T-helper 17 cell (primary cell): ENCODE measurements around the gene NEO1. TPM values are rescaled to one million over a fixed set of nuclear protein-coding genes. Genes with fewer than 3 reads are reported as not detected.

Experiments
- ATAC-seq: fragments of 150-1000 bp; cut with Tn5 transposase; 2 replicates; pipeline ENCODE4 v1.10.0; 2021; ENCODE audit warnings: mild to moderate bottlenecking, moderate library complexity
- DNase-seq, 3 donors: peaks; one replicate each; pipeline versions ENCODE4 v3.0.0 to v3.0.0-alpha.2; 2020 to 2021
- H3K9me3 ChIP-seq: one replicate; pipeline ENCODE4 v1.7.0; 2013; ENCODE audit warnings: low read length, mild to moderate bottlenecking; ENCODE audit not compliant: control insufficient read depth, poor library complexity, severe bottlenecking
- H3K27ac Mint-ChIP-seq: one replicate; pipeline ENCODE4 v1.8.0; 2022; ENCODE audit warnings: mild to moderate bottlenecking, moderate library complexity, mixed read lengths
- H3K27me3 Mint-ChIP-seq: one replicate; pipeline ENCODE4 v1.8.0; 2022; ENCODE audit warnings: mixed read lengths
- H3K36me3 Mint-ChIP-seq: one replicate; pipeline ENCODE4 v1.8.0; 2022; ENCODE audit warnings: low read depth, mixed read lengths
- H3K4me1 Mint-ChIP-seq: one replicate; pipeline ENCODE4 v1.8.0; 2022; ENCODE audit warnings: mild to moderate bottlenecking, mixed read lengths
- H3K4me3 Mint-ChIP-seq: one replicate; pipeline ENCODE4 v1.8.0; 2022; ENCODE audit warnings: mild to moderate bottlenecking, moderate library complexity, mixed read lengths
- total RNA-seq, 4 donors: library from RNA in 2 of 4; stranded (reverse) in 2 of 4; gene quantifications; one replicate each; pipeline ENCODE4 v1.2.3 and lab custom pipeline; 2022 to 2026

Gene NEO1
- total RNA-seq, 2 donors from 2014 or later: 21.9 to 22.9 TPM

GRCh38 chr15:73019601-73020146 is 32.6 kb upstream of the NEO1 start:
- ATAC-seq: no peak
- no peak overlapping the region for H3K4me3 Mint-ChIP-seq
- H3K36me3 Mint-ChIP-seq: no peaks in the 10 kb centered on the region
- peaks cover 7% of the 10 kb centered on the region for H3K4me1 Mint-ChIP-seq
- DNase-seq: no peak
- peak overlapping the region; percentile 37 for H3K27ac Mint-ChIP-seq
- H3K9me3 ChIP-seq: no peaks in the 10 kb centered on the region
- H3K27me3 Mint-ChIP-seq: peaks cover 46% of the 10 kb centered on the region

GRCh38 chr15:73021139-73021621 is 31.1 kb upstream of the NEO1 start:
- Mint-ChIP-seq H3K27ac (no peak overlapping the region), H3K36me3 (no peaks in the 10 kb centered on the region), H3K4me1 (peaks cover 3% of the 10 kb centered on the region), H3K27me3 (peaks cover 51% of the 10 kb centered on the region), H3K4me3 (no peak overlapping the region)
- DNase-seq: no peak
- ATAC-seq: no peak
- no peaks in the 10 kb centered on the region for H3K9me3 ChIP-seq

DNA sequence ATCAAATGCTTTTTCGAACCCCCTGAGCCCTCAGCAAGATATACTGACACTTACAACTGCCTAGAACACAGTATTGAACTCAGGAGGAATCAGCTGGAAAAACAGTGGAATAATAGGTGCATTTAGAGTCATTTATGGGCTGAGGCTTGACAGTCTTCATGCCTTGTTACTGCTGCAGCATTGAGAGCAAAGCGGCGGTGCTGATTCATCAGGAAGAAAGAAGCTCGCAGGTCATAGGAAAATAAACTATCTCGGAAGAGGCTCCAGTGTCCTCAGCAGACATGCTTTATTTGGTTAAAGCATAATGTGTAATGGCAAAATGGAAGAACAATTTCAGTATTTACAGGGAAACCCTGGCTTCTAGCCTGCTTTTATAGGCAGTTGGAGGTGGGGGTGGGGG is 30.1 kb upstream of the NEO1 start:
- DNase-seq: no peak
- ATAC-seq: no peak
- H3K27ac Mint-ChIP-seq: no peak overlapping the region
- H3K27me3 Mint-ChIP-seq: peaks cover 59% of the 10 kb centered on the region
- H3K4me3 Mint-ChIP-seq: no peak overlapping the region
- H3K9me3 ChIP-seq: no peaks in the 10 kb centered on the region
- H3K4me1 Mint-ChIP-seq: peaks cover 3% of the 10 kb centered on the region
- H3K36me3 Mint-ChIP-seq: no peaks in the 10 kb centered on the region

- H3K36me3 Mint-ChIP-seq: no peaks in the 10 kb centered on the region
- H3K27ac Mint-ChIP-seq: no peak overlapping the region
- ATAC-seq (no peak), DNase-seq (no peak)
- H3K4me3 Mint-ChIP-seq: no peak overlapping the region
- peaks cover 68% of the 10 kb centered on the region for H3K27me3 Mint-ChIP-seq
- no peaks in the 10 kb centered on the region for H3K9me3 ChIP-seq
- H3K4me1 Mint-ChIP-seq: peaks cover 3% of the 10 kb centered on the region
These were observed 29.2 kb upstream of the NEO1 start for GRCh38 chr15:73023071-73023470.

GRCh38 chr15:73024168-73024567 is 28.1 kb upstream of the NEO1 start:
- peaks cover 3% of the 10 kb centered on the region for H3K4me1 Mint-ChIP-seq
- H3K4me3 Mint-ChIP-seq: no peak overlapping the region
- no peak for DNase-seq
- H3K27ac Mint-ChIP-seq: no peak overlapping the region
- H3K27me3 Mint-ChIP-seq: peaks cover 66% of the 10 kb centered on the region
- no peak for ATAC-seq
- H3K36me3 Mint-ChIP-seq: no peaks in the 10 kb centered on the region
- H3K9me3 ChIP-seq: no peaks in the 10 kb centered on the region

GRCh38 chr15:73026511-73027054 is 25.7 kb upstream of the NEO1 start:
- peaks cover 54% of the 10 kb centered on the region for H3K27me3 Mint-ChIP-seq
- H3K27ac Mint-ChIP-seq: no peak overlapping the region
- ATAC-seq (no peak), DNase-seq (no peak)
- H3K4me1 Mint-ChIP-seq: peaks cover 3% of the 10 kb centered on the region
- H3K4me3 Mint-ChIP-seq: no peak overlapping the region
- H3K9me3 ChIP-seq: no peaks in the 10 kb centered on the region
- no peaks in the 10 kb centered on the region for H3K36me3 Mint-ChIP-seq

DNA sequence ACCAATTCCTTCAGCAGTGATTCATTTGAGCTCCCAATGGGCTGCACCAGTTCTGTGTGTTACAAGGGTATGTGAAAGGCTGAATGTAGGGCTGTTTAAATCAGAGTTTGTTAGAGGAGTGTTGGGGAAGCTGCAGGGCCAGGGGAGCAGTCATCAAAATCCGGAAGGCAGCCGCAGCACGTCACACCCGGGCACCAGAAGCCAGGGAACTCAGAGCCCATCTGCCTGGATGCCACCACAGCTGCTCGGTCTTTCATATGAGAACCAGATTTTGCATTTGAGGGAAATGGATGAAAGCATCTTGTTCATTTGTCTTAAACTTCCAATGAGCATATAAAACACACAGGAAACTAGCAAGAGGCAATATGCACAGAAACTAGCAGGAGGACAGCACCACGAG is 24.2 kb upstream of the NEO1 start:
- Mint-ChIP-seq H3K36me3 (no peaks in the 10 kb centered on the region), H3K4me3 (no peak overlapping the region), H3K4me1 (no peaks in the 10 kb centered on the region), H3K27ac (no peak overlapping the region), H3K27me3 (peaks cover 48% of the 10 kb centered on the region)
- ATAC-seq (no peak), DNase-seq (no peak)
- H3K9me3 ChIP-seq: no peaks in the 10 kb centered on the region

DNA sequence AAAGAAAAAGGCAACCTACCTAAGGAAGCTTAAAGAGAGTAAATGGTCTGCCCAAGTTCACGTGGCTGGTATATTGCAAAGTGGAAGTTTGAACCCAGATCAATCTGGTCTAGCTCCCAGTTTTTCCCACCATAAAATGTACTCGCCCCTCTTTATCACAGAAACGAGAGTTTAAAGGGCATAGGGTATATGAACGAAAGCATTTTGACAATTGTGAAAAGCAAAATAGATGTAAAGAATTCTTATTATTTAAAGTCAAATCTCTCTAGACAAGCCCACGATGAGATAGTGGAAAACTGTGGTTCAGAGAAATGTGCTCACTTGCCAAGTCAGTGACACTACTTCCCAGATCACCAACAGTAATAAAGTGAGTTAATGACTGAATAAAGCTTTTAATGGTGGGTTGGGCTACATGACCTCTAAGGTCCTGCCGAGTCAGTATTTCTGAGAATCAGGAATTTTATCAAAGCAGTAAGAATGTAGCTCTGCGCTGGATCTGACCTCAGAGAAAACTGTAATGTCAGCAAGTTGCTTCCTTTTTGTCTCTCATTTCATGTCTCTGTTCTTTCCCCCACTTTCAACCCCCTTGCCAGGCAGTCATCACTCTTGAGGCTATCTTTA is 23.3 kb upstream of the NEO1 start:
- ATAC-seq (no peak), DNase-seq (no peak)
- H3K4me3 Mint-ChIP-seq: no peak overlapping the region
- no peak overlapping the region for H3K27ac Mint-ChIP-seq
- no peaks in the 10 kb centered on the region for H3K36me3 Mint-ChIP-seq
- no peaks in the 10 kb centered on the region for H3K4me1 Mint-ChIP-seq
- no peaks in the 10 kb centered on the region for H3K9me3 ChIP-seq
- H3K27me3 Mint-ChIP-seq: peaks cover 46% of the 10 kb centered on the region

DNA sequence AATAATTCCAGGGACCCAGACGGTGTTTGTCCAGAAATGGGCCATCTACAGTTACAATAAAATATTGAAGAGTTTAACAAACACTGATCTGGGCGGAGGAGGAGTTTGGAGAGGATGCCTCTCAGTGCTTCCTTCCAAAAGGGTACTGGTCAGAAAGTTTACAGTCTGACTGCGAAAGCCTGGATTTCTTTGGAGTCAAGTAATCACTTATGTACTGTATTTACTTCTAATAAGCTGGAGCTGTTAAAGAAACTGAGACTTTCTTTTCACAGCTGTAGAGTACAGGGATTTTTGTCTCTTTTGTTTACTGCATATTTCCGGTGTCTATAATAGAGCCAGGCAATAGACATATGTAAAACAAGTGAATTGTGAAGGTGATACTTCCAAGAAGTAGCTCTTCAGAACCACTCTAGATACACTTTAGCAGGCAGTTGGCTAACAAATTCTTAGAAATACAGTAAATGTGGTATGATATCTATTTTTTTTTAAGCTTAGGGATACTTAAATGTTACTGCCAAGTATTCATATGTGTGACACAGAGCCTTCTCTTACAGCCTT is 22.1 kb upstream of the NEO1 start:
- Mint-ChIP-seq H3K36me3 (no peaks in the 10 kb centered on the region), H3K27ac (no peak overlapping the region), H3K4me1 (no peaks in the 10 kb centered on the region), H3K4me3 (no peak overlapping the region), H3K27me3 (peaks cover 46% of the 10 kb centered on the region)
- DNase-seq (no peak), ATAC-seq (no peak)
- no peaks in the 10 kb centered on the region for H3K9me3 ChIP-seq

DNA sequence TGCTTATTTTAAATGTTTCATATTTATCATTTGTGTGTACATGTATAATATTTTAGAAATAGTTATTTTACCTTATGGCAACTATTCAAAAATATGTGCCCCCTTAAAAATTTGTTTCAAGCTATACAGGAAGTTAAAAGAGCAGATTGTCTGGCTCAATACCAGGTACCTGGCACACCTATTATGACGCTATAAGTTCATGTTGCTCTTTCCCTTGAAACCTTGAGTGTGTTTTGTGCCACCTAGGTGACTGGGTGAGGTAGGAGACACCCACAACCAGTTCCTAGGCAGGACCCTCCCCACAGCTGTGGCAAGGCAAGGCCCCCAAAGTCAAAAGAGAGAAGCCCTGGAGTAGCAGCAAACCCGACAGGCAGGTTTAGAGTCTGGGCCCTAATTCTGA is 20.6 kb upstream of the NEO1 start:
- ATAC-seq (no peak), DNase-seq (no peak)
- no peaks in the 10 kb centered on the region for H3K9me3 ChIP-seq
- Mint-ChIP-seq H3K4me3 (no peak overlapping the region), H3K27me3 (peaks cover 44% of the 10 kb centered on the region), H3K27ac (no peak overlapping the region), H3K36me3 (peaks cover 2% of the 10 kb centered on the region), H3K4me1 (no peaks in the 10 kb centered on the region)

DNA sequence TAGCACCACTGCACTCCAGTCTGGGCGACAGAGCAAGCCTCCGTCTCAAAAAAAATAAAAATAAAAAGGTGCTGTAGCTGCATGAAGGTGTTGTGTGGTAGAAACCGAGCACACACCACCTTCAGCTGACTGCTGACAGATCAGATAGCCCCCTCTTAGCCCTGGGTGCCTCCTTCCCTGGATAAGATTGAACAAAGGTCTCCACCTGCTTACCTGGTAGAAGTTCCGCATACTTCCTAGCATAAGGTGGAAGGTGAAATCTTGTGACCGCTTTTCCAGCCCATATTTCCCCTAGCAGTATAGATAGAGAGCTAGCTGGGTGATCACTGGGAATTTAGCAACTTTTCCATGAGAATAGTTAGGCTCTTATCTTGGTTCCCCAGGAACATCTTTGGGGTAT is 18.7 kb upstream of the NEO1 start:
- H3K27ac Mint-ChIP-seq: no peak overlapping the region

GRCh38 chr15:73034221-73034620 is 18.0 kb upstream of the NEO1 start:
- H3K4me3 Mint-ChIP-seq: no peak overlapping the region
- peaks cover 3% of the 10 kb centered on the region for H3K4me1 Mint-ChIP-seq
- DNase-seq (no peak), ATAC-seq (no peak)
- peaks cover 34% of the 10 kb centered on the region for H3K27me3 Mint-ChIP-seq
- H3K27ac Mint-ChIP-seq: no peak overlapping the region
- peaks cover 2% of the 10 kb centered on the region for H3K36me3 Mint-ChIP-seq
- H3K9me3 ChIP-seq: no peaks in the 10 kb centered on the region

More for the DNA sequence above, 18.7 kb upstream of the NEO1 start:
- no peaks in the 10 kb centered on the region for H3K4me1 Mint-ChIP-seq
- DNase-seq (no peak), ATAC-seq (no peak)
- H3K27me3 Mint-ChIP-seq: peaks cover 28% of the 10 kb centered on the region
- no peaks in the 10 kb centered on the region for H3K9me3 ChIP-seq
- no peak overlapping the region for H3K4me3 Mint-ChIP-seq
- H3K36me3 Mint-ChIP-seq: peaks cover 2% of the 10 kb centered on the region

GRCh38 chr15:73035221-73035620 is 17.0 kb upstream of the NEO1 start:
- ATAC-seq: no peak
- H3K27me3 Mint-ChIP-seq: peaks cover 32% of the 10 kb centered on the region

GRCh38 chr15:73038220-73038619 is 14.0 kb upstream of the NEO1 start:
- Mint-ChIP-seq H3K27me3 (peaks cover 17% of the 10 kb centered on the region), H3K27ac (no peak overlapping the region), H3K4me1 (peaks cover 3% of the 10 kb centered on the region), H3K4me3 (no peak overlapping the region), H3K36me3 (peaks cover 2% of the 10 kb centered on the region)
- ATAC-seq (no peak), DNase-seq (no peak)
- no peaks in the 10 kb centered on the region for H3K9me3 ChIP-seq

More at GRCh38 chr15:73035221-73035620, 17.0 kb upstream of the NEO1 start:
- no peak overlapping the region for H3K27ac Mint-ChIP-seq
- H3K4me3 Mint-ChIP-seq: no peak overlapping the region
- peaks cover 2% of the 10 kb centered on the region for H3K36me3 Mint-ChIP-seq
- no peak for DNase-seq
- no peaks in the 10 kb centered on the region for H3K9me3 ChIP-seq
- H3K4me1 Mint-ChIP-seq: peaks cover 3% of the 10 kb centered on the region
